ENCODE data around the gene RPGRIP1L.

Gene RPGRIP1L

GRCh38 chr16:53651357-53651756 lies 52.3 kb downstream of the RPGRIP1L start:
- Histone ChIP-seq H3K27me3 (no peaks in the 10 kb centered on the region), H3K4me3 (ENCODE audit: low read depth in 1 of 2, low read length in 1 of 2) (no peak overlapping the region), H3K36me3 (no peaks in the 10 kb centered on the region), H3K9me3 (no peaks in the 10 kb centered on the region), H3K27ac (no peak overlapping the region), H3K4me1 (ENCODE audit: control insufficient read depth in 1 of 2, insufficient read depth in 1 of 2, low read depth in 1 of 2, low read length in 1 of 2) (no peaks in the 10 kb centered on the region)
- TF ChIP-seq CTCF (IDR thresholded peaks at IDR 0.05): no peak

GRCh38 chr16:53646506-53646905 lies 57.2 kb downstream of the RPGRIP1L start:
- no peak for TF ChIP-seq CTCF (IDR thresholded peaks at IDR 0.05)
- Histone ChIP-seq H3K4me1 (ENCODE audit: control insufficient read depth in 1 of 2, insufficient read depth in 1 of 2, low read depth in 1 of 2, low read length in 1 of 2) (no peaks in the 10 kb centered on the region), H3K27me3 (no peaks in the 10 kb centered on the region), H3K27ac (no peak overlapping the region), H3K36me3 (no peaks in the 10 kb centered on the region), H3K4me3 (ENCODE audit: low read depth in 1 of 2, low read length in 1 of 2) (no peak overlapping the region), H3K9me3 (no peaks in the 10 kb centered on the region)

- no peak for TF ChIP-seq CTCF (IDR thresholded peaks at IDR 0.05)
- Histone ChIP-seq H3K27ac (no peak overlapping the region), H3K36me3 (no peaks in the 10 kb centered on the region), H3K4me3 (ENCODE audit: low read depth in 1 of 2, low read length in 1 of 2) (no peak overlapping the region), H3K27me3 (no peaks in the 10 kb centered on the region), H3K9me3 (no peaks in the 10 kb centered on the region), H3K4me1 (ENCODE audit: control insufficient read depth in 1 of 2, insufficient read depth in 1 of 2, low read depth in 1 of 2, low read length in 1 of 2) (no peaks in the 10 kb centered on the region)
These were observed 60.2 kb downstream of the RPGRIP1L start for GRCh38 chr16:53643474-53643873.

GRCh38 chr16:53642094-53642493 lies 61.6 kb downstream of the RPGRIP1L start:
- TF ChIP-seq CTCF (IDR thresholded peaks at IDR 0.05): no peak
- H3K4me3 ChIP-seq (ENCODE audit: low read depth in 1 of 2, low read length in 1 of 2): no peak overlapping the region

GRCh38 chr16:53636978-53637377 lies 66.7 kb downstream of the RPGRIP1L start:
- no peaks in the 10 kb centered on the region for H3K36me3 ChIP-seq
- no peaks in the 10 kb centered on the region for H3K27me3 ChIP-seq
- TF ChIP-seq CTCF (IDR thresholded peaks at IDR 0.05): no peak
- H3K27ac ChIP-seq: no peak overlapping the region
- H3K4me3 ChIP-seq (ENCODE audit: low read depth in 1 of 2, low read length in 1 of 2): no peak overlapping the region
- H3K9me3 ChIP-seq: no peaks in the 10 kb centered on the region
- no peaks in the 10 kb centered on the region for H3K4me1 ChIP-seq (ENCODE audit: control insufficient read depth in 1 of 2, insufficient read depth in 1 of 2, low read depth in 1 of 2, low read length in 1 of 2)

More at GRCh38 chr16:53642094-53642493, 61.6 kb downstream of the RPGRIP1L start:
- Histone ChIP-seq H3K27ac (no peak overlapping the region), H3K4me1 (ENCODE audit: control insufficient read depth in 1 of 2, insufficient read depth in 1 of 2, low read depth in 1 of 2, low read length in 1 of 2) (no peaks in the 10 kb centered on the region), H3K36me3 (no peaks in the 10 kb centered on the region), H3K9me3 (no peaks in the 10 kb centered on the region), H3K27me3 (no peaks in the 10 kb centered on the region)

GRCh38 chr16:53632526-53632925 lies 71.1 kb downstream of the RPGRIP1L start:
- no peaks in the 10 kb centered on the region for H3K9me3 ChIP-seq
- no peaks in the 10 kb centered on the region for H3K36me3 ChIP-seq
- TF ChIP-seq CTCF (IDR thresholded peaks at IDR 0.05): no peak
- no peak overlapping the region for H3K27ac ChIP-seq
- H3K27me3 ChIP-seq: no peaks in the 10 kb centered on the region
- H3K4me1 ChIP-seq (ENCODE audit: control insufficient read depth in 1 of 2, insufficient read depth in 1 of 2, low read depth in 1 of 2, low read length in 1 of 2): no peaks in the 10 kb centered on the region
- no peak overlapping the region for H3K4me3 ChIP-seq (ENCODE audit: low read depth in 1 of 2, low read length in 1 of 2)

Measured in neutrophil (primary cell).